SIG-M5 treated with dmso at 0.1 percent for 504 hours (cell line): ENCODE results near the gene ATF7.
A peak's percentile ranks its signal among the peaks of the same experiment; 100 is the strongest.
"Not testable (repeated sequence)": the region's sequence is repeated elsewhere in the genome, so short reads cannot be mapped to it uniquely, and the experiment has no call there.

Experiments used
- DNase-seq: peaks from one replicate; lab custom pipeline; 2025; ENCODE audit not compliant: unreplicated experiment; lab: John Stamatoyannopoulos, UW

The ATF7 gene

GRCh38 chr12:53484686-53485575 lies 141.3 kb downstream of the ATF7 start:
- no peak for DNase-seq

- DNase-seq, result no peak
Observed at GRCh38 chr12:53483979-53484377, 142.2 kb downstream of the ATF7 start.

DNA sequence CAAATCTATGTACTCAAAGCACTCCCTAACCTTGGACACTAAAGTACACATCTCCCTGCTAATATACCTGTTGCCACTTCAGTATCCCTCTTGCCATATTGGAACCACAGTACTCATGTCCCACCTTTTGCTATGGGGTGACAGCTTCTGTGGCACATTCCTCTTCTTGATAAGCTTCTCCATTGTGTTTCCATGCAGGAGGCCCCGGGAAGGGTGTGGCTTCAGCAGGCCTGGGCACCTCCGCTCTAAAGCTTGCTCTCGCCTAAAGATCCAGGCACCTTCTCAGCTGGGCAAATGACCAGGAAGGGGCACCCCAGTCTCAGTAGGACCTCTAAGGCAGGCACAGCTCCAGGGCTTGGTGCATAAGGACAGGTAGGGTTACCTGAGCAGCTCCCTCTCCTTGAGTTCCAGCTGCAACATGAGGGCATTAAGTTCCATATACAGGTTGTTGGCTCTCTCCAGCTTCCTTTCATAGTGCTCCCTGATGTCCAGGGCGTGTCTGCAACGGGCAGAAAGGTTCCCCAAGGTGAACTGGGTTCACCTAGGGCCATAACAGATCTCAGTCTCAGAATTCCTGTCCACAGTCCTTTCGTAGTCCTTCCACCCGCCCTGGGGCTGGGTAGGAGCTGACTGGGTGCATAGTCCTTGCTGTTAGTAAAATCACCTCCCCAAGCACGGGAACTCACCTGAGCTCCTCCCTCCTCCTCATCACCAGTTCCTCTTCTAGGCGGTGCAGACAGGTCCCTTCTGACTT lies 142.8 kb downstream of the ATF7 start:
- no peak for DNase-seq

GRCh38 chr12:53482626-53483168 lies 143.5 kb downstream of the ATF7 start:
- DNase-seq, result no peak

GRCh38 chr12:53481939-53482586 lies 144.1 kb downstream of the ATF7 start:
- peak; percentile 27 for DNase-seq

DNA sequence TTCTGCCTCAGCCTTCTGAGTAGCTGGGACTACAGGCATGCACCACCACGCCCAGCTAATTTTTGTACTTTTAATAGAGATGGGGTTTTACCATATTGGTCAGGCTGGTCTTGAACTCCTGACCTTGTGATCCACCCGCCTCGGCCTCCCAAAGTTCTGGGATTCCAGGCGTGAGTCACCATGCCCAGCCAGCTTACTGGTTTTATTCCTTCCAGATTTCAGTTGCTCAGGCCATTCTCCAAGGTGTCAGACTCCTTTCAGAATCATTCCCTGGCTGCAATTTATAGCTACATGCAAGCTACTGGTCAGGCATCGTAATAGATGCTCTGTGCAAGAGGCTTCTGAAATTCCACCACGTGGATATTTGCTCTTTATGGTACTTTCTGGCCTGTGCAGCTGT lies 144.7 kb downstream of the ATF7 start:
- not testable (repeated sequence) for DNase-seq

DNA sequence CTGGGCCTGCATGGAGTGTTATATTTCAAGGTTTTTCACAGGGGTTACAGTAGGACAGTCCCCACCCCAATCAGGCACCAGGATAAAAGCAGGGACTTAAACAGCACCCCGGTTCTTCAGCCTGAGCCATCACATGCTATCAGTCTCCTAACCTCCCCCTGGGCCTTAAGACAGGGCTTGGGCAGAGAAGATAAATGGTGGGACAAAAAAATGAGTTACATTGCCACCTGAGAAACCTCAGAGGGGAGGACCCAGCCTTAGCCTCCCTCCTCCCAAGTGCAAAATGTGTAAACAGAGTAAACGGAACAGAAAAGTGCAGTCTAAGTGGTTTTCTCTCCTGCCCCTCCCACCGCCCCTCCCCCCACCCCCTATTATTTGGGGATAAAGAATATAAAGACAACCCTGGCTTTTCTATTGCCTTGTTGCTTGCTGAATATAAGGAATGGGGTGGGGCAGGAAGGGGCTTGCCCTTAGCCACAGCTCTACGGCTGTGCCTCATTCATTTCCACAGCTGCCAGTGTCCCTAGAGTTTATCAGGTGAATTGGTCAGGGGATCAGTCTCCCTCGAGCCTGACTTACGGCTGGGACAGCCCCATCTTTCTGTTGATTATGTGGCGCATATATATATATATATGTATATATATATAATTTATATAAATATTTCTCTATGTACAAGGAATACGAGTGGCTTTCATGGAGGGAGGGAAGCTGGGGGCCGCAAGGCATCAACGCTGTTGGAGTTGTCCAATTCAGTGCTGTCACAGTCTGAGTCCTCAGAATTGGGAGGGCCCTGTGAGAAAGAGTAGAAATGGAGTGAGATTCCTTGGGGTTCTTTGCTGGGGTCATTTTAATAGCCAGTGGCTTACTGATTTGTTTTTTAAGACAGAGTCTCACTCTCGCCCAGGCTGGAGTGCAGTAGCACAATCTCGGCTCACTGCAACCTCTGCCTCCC lies 145.4 kb downstream of the ATF7 start:
- no peak for DNase-seq

DNA sequence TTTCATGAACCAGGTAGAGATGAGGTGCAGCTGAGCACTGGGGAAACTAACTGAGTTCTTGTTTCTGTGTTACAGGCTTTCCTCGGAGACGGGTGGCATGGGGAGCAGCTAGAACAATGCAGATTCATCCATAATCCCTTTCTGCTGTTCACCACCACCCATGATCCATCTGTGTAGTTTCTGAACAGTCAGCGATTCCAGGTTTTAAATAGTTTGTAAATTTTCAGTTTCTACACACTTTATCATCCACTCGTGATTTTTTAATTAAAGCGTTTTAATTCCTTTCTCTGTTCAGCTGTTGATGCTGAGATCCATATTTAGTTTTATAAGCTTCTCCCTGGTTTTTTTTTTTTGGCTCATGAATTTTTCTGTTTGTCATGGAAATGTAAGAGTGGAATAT lies 146.9 kb downstream of the ATF7 start:
- DNase-seq, result no peak

DNA sequence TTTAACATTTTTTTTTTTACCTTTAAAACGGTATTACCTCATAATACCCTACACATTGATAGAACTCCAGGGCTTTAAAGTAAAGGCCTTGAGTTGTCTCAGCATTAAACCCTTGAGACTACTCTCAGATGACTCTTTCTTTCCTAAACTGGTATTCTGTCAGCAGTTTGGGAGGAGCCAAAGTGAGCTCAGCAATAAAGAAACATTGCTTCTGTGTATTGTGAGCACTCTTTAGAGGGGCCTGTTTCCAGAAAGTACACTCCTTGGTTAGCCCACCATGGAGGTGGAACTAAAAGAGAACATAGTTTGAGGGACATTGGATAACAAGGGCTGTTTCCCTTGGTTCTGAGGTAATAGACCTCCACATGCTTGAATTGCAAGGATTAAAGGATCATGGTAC lies 147.3 kb downstream of the ATF7 start:
- DNase-seq, result no peak

- peak; percentile 41 for DNase-seq
Observed at GRCh38 chr12:53476769-53477209, 149.4 kb downstream of the ATF7 start.

GRCh38 chr12:53474819-53475218 lies 151.4 kb downstream of the ATF7 start:
- no peak for DNase-seq

DNA sequence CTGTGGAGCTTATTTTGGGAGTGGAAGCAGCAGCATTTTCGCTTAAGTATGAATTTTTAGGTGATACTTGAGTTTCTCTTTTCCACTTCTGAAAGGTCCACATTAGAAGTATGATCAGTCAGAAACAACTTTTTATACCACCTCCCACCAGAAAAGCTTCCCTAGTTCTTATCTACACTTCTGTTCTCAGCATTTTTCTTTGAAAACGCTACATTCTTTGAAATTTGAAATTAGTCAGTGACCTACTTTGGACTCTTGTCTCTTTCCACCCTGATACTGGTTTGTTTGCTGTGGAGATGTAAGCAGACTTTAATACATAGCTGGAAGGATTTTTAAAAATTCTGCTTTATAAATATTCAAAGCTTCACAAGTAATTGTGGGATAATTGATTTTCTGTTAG lies 152.1 kb downstream of the ATF7 start:
- no peak for DNase-seq

DNA sequence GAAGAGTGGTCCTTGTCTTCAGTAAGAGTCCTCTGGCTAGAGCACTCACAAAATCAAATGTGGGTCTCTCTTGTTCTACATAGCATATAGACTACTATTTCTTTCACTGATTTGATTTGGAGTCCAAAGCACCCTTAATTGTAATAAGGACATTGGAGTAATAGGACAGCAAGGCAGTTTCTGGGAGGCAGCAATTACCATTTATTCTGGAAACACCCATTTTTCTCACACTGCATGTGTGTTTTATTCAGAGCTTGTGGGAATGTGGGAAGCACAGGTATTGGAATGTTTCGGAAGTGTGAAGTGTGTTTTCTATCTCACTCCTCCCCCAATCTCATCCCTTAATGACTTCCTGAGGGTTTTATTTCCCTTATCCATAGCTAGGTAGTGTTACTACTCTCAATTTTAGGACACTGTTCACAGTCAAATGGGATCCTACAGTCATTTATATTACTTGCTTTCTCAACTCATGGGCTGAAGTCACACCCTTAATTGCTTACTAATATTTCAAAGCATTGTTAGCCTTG lies 154.1 kb downstream of the ATF7 start:
- DNase-seq, result no peak

DNA sequence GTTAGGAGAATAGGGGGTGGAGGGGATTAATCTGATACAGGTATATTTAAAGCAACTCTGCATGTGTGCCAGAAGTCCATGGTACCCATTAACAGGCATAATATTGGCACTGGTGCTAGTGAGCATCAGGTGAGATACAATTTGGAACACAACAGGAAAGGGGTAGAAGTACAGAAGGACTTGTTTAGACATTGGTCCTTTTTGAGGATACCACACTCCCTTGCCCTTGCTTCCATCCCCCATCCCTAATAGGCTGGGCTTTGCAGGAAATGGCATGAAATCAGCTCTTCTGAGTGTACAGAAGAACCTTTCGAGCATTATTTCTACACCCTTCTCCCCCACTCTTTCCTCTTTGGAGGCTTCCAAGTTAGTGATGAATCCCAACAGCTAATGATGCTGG lies 157.9 kb downstream of the ATF7 start:
- no peak for DNase-seq

DNA sequence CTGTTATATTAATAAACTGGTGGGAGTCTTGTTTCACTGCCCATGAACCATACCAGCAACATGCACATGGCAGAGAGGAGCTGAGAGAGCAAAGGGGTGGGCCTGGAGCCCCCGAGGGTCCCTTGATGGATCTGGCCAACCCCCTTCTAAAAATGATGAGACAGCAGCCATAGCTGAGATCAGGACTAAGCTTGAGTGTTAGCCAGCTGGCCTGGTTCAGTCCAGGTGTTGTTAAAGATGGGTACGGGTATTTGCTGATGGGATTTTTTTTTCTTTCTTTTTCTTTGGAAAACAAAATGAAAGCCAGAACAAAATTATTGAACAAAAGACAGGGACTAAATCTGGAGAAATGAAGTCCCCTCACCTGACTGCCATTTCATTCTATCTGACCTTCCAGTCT lies 158.3 kb downstream of the ATF7 start:
- DNase-seq, result no peak

- no peak for DNase-seq
Observed at GRCh38 chr12:53467082-53467481, 159.1 kb downstream of the ATF7 start.

DNA sequence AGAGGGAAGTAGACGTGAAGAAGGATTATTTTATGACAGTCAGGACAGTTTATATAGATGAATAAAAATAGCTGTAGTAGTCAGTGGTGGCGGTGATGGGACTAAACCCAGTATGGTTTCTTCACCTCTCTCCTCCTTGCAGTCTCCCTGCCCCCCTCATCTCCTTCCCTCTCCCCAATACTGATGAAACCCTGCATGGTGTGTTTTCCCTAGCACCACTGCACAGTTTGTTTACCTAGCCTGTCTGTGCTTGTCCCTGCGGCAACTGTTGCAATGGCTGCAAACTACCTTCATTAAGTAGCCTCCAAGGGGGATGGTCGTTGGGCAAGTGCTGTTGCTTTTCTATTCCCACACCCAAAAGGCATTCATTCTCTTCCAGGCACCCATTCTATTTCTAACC lies 159.5 kb downstream of the ATF7 start:
- DNase-seq, result no peak

- DNase-seq, result peak; percentile 43
Observed at GRCh38 chr12:53465679-53466078, 160.5 kb downstream of the ATF7 start.

- no peak for DNase-seq
Observed at GRCh38 chr12:53464685-53465418, 161.3 kb downstream of the ATF7 start.
